ENCODE results near the gene CIC. TPM values are rescaled to one million over a fixed set of nuclear protein-coding genes. Genes with fewer than 3 reads are reported as not detected.

Gene CIC
- polyA plus RNA-seq, 1 donor (not counting 4 experiments of a cell fraction or from before 2014, with no cell fraction given) = 3.1 TPM

GRCh38 chr19:42251572-42252358 is 17.3 kb upstream of the CIC start:
- Histone ChIP-seq H3K79me2 (ENCODE audit: control insufficient read depth, insufficient read depth, low read length) (peaks cover 57% of the 10 kb centered on the region), H3K4me2 (ENCODE audit: control insufficient read depth, extremely low read depth, insufficient read depth, low read depth, low read length) (peak overlapping the region; percentile 91), H3K9me1 (ENCODE audit: control insufficient read depth, extremely low read depth, insufficient read depth, low read length) (no peaks in the 10 kb centered on the region), H2AFZ (ENCODE audit: control insufficient read depth, low read length) (no peak overlapping the region), H3K4me3 (ENCODE audit: control insufficient read depth in 2 of 3, extremely low read depth in 1 of 3, insufficient read depth in 2 of 3, low read depth in 1 of 3, low read length in 3 of 3) (peak overlapping the region; percentile 71 to 77 (median 75)), H3K27ac (ENCODE audit: control insufficient read depth, insufficient read depth, low read length) (peak overlapping the region; percentile 72), H3K4me1 (ENCODE audit: control insufficient read depth, extremely low read depth, insufficient read depth, low read length) (peaks cover 36% of the 10 kb centered on the region), H4K20me1 (ENCODE audit: control insufficient read depth, extremely low read depth, insufficient read depth, low read length) (peaks cover 18% of the 10 kb centered on the region), H3K36me3 (ENCODE audit: control insufficient read depth in 2 of 2, extremely low read depth in 1 of 2, insufficient read depth in 2 of 2, low read length in 2 of 2) (peaks cover 18 to 24% of the 10 kb centered on the region in 2 experiments), H3K27me3 (ENCODE audit: control insufficient read depth, extremely low read depth, insufficient read depth, low read length) (no peaks in the 10 kb centered on the region), H3K9ac (ENCODE audit: control insufficient read depth, extremely low read depth, insufficient read depth, low read length) (peak overlapping the region; percentile 75), H3K9me3 (ENCODE audit: control insufficient read depth, low read depth, low read length) (no peaks in the 10 kb centered on the region)
- dilution Hi-C loops (cut with MboI; ENCODE audit: extremely low pct_ligation_motif_present, low sequenced_read_pairs) = no loop called here
- FAIRE-seq (peak; percentile 84), DNase-seq (ENCODE audit: low read depth, low spot score) (no peak)
- no peak for TF ChIP-seq EZH2 (IDR thresholded peaks at IDR 0.05; ENCODE audit: low read length)
- no peak for TF ChIP-seq CTCF (optimal IDR thresholded peaks at IDR 0.05 in 1 of 3, IDR thresholded peaks at IDR 0.05 in 1 of 3, conservative IDR thresholded peaks at IDR 0.05 in 1 of 3; ENCODE audit: extremely low read depth in 1 of 3, insufficient read depth in 2 of 3, low read length in 3 of 3)

DNA sequence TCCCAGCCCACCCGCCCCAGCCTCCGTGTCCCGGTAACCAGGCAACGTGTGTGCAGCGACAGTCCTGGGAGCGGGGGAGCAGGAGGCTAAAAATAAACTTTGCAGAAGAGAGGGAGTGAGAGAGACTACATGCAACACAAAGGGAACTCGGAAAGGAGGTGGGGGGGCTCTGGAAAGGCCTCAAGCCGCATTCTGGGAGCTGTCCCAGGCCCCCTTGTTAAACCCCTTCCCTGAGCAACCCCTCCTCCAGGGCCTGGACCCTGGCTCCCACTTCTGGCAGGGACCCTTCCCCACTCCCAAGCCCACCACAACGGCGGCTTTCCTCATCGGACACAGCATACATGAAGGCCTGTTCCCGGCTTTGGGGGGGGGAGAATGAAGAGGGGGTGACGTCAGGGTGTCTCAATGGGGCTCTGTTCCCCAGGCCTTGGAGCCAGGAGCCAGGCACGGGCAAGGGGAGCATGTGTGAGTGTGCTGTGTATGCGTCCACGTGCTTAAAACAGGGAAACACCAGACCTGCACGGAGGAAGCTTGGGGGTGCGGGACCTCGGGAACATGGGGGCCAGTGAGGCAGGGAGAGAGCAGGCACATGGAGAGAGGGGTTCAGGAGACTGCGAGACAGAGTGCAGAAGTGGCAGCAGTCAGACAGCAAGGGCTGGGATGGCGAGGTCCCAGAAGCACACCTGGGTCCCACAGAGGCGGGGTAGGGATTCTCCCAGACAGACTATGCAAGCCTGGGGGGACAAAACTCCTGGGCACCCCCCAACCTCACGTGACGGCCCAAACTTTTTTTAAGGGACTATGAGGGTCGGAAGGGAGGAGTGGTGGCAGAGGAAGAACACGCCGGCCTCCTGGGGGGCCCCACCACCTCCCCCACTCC is 16.4 kb upstream of the CIC start:
- FAIRE-seq (no peak), DNase-seq (ENCODE audit: low read depth, low spot score) (no peak)
- TF ChIP-seq CTCF (optimal IDR thresholded peaks at IDR 0.05 in 1 of 3, IDR thresholded peaks at IDR 0.05 in 1 of 3, conservative IDR thresholded peaks at IDR 0.05 in 1 of 3; ENCODE audit: extremely low read depth in 1 of 3, insufficient read depth in 2 of 3, low read length in 3 of 3) = no peak
- no peak for TF ChIP-seq EZH2 (IDR thresholded peaks at IDR 0.05; ENCODE audit: low read length)
- peaks cover 17 to 21% of the 10 kb centered on the region in 2 experiments for H3K36me3 ChIP-seq (ENCODE audit: control insufficient read depth in 2 of 2, extremely low read depth in 1 of 2, insufficient read depth in 2 of 2, low read length in 2 of 2)
- H3K9ac ChIP-seq (ENCODE audit: control insufficient read depth, extremely low read depth, insufficient read depth, low read length) = peak overlapping the region; percentile 87
- peaks cover 36% of the 10 kb centered on the region for H3K4me1 ChIP-seq (ENCODE audit: control insufficient read depth, extremely low read depth, insufficient read depth, low read length)
- peaks cover 18% of the 10 kb centered on the region for H4K20me1 ChIP-seq (ENCODE audit: control insufficient read depth, extremely low read depth, insufficient read depth, low read length)
- no peak overlapping the region for H2AFZ ChIP-seq (ENCODE audit: control insufficient read depth, low read length)
- H3K27ac ChIP-seq (ENCODE audit: control insufficient read depth, insufficient read depth, low read length) = peak overlapping the region; percentile 84
- no peaks in the 10 kb centered on the region for H3K9me3 ChIP-seq (ENCODE audit: control insufficient read depth, low read depth, low read length)
- H3K27me3 ChIP-seq (ENCODE audit: control insufficient read depth, extremely low read depth, insufficient read depth, low read length) = no peaks in the 10 kb centered on the region
- peak overlapping the region; percentile 71 to 92 (median 75) for H3K4me3 ChIP-seq (ENCODE audit: control insufficient read depth in 2 of 3, extremely low read depth in 1 of 3, insufficient read depth in 2 of 3, low read depth in 1 of 3, low read length in 3 of 3)
- peak overlapping the region; percentile 91 for H3K4me2 ChIP-seq (ENCODE audit: control insufficient read depth, extremely low read depth, insufficient read depth, low read depth, low read length)
- peaks cover 57% of the 10 kb centered on the region for H3K79me2 ChIP-seq (ENCODE audit: control insufficient read depth, insufficient read depth, low read length)
- dilution Hi-C loops (cut with MboI; ENCODE audit: extremely low pct_ligation_motif_present, low sequenced_read_pairs) = no loop called here
- no peaks in the 10 kb centered on the region for H3K9me1 ChIP-seq (ENCODE audit: control insufficient read depth, extremely low read depth, insufficient read depth, low read length)
